Liver (tissue), 3 donors: ENCODE measurements around the gene RAD50.

Experiments
- FOXA1 ChIP-seq: IDR thresholded peaks from 2 replicates; pipeline ENCODE4 v1.6.1; 2016; ENCODE audit warnings: antibody characterized with exemption
- GABPA ChIP-seq, 2 donors: IDR thresholded peaks in 1 of 2; conservative IDR thresholded peaks in 1 of 2; 2 replicates each; pipeline ENCODE4 v1.6.1; 2016; ENCODE audit warnings: antibody characterized with exemption in 2 of 2, mild to moderate bottlenecking in 1 of 2, moderate library complexity in 1 of 2
- HNF4G ChIP-seq: IDR thresholded peaks from 2 replicates; pipeline ENCODE4 v1.6.1; 2016; ENCODE audit warnings: antibody characterized with exemption
- MAX ChIP-seq: IDR thresholded peaks from 2 replicates; pipeline ENCODE4 v1.6.1; 2016; ENCODE audit warnings: antibody characterized with exemption
- RAD21 ChIP-seq, 2 donors: IDR thresholded peaks; 2 replicates each; pipeline ENCODE4 v1.6.1; 2016; ENCODE audit warnings: antibody characterized with exemption in 2 of 2, mild to moderate bottlenecking in 2 of 2
- RXRA ChIP-seq, 2 donors: IDR thresholded peaks; 2 replicates each; pipeline ENCODE4 v1.6.1; 2017 to 2018; ENCODE audit warnings: antibody characterized with exemption in 2 of 2, mild to moderate bottlenecking in 1 of 2
- SP1 ChIP-seq: IDR thresholded peaks from 2 replicates; pipeline ENCODE4 v1.6.1; 2018; ENCODE audit warnings: antibody characterized with exemption, mild to moderate bottlenecking
- TAF1 ChIP-seq: conservative IDR thresholded peaks from 2 replicates; pipeline ENCODE4 v1.6.1; 2016; ENCODE audit warnings: antibody characterized with exemption, mild to moderate bottlenecking
- YY1 ChIP-seq: IDR thresholded peaks from 2 replicates; pipeline ENCODE4 v1.6.1; 2016; ENCODE audit warnings: antibody characterized with exemption, mild to moderate bottlenecking
- TF ChIP-seq, protein P1 (sequence below): fragments of 150-350 bp; IDR thresholded peaks from 2 replicates; pipeline ENCODE4 v1.5.1; 2017; ENCODE audit warnings: improper control_type of control experiment, low read depth, low read length; ENCODE audit not compliant: missing input control
- TF ChIP-seq, protein P2 (sequence below): IDR thresholded peaks from 2 replicates; pipeline ENCODE4 v1.6.1; 2016; ENCODE audit warnings: antibody characterized with exemption, mild to moderate bottlenecking
- TF ChIP-seq, protein P3 (sequence below): IDR thresholded peaks from 2 replicates; pipeline ENCODE4 v1.6.1; 2016; ENCODE audit warnings: antibody characterized with exemption
- donor health status: healthy.
- donor health status: healthy.

GRCh38 chr5:132677682-132678400, 121.1 kb downstream of the RAD50 start:
- no peak for TF ChIP-seq GABPA (IDR thresholded peaks at IDR 0.05 in 1 of 2, conservative IDR thresholded peaks at IDR 0.05 in 1 of 2)
- TF ChIP-seq, protein P1, sequence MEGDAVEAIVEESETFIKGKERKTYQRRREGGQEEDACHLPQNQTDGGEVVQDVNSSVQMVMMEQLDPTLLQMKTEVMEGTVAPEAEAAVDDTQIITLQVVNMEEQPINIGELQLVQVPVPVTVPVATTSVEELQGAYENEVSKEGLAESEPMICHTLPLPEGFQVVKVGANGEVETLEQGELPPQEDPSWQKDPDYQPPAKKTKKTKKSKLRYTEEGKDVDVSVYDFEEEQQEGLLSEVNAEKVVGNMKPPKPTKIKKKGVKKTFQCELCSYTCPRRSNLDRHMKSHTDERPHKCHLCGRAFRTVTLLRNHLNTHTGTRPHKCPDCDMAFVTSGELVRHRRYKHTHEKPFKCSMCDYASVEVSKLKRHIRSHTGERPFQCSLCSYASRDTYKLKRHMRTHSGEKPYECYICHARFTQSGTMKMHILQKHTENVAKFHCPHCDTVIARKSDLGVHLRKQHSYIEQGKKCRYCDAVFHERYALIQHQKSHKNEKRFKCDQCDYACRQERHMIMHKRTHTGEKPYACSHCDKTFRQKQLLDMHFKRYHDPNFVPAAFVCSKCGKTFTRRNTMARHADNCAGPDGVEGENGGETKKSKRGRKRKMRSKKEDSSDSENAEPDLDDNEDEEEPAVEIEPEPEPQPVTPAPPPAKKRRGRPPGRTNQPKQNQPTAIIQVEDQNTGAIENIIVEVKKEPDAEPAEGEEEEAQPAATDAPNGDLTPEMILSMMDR: no peak
- no peak for TF ChIP-seq TAF1
- no peak for TF ChIP-seq YY1
- TF ChIP-seq MAX: no peak
- TF ChIP-seq RXRA (IDR thresholded peaks at IDR 0.05): no peak
- TF ChIP-seq FOXA1: no peak
- no peak for TF ChIP-seq RAD21 (IDR thresholded peaks at IDR 0.05)
- TF ChIP-seq, protein P2, sequence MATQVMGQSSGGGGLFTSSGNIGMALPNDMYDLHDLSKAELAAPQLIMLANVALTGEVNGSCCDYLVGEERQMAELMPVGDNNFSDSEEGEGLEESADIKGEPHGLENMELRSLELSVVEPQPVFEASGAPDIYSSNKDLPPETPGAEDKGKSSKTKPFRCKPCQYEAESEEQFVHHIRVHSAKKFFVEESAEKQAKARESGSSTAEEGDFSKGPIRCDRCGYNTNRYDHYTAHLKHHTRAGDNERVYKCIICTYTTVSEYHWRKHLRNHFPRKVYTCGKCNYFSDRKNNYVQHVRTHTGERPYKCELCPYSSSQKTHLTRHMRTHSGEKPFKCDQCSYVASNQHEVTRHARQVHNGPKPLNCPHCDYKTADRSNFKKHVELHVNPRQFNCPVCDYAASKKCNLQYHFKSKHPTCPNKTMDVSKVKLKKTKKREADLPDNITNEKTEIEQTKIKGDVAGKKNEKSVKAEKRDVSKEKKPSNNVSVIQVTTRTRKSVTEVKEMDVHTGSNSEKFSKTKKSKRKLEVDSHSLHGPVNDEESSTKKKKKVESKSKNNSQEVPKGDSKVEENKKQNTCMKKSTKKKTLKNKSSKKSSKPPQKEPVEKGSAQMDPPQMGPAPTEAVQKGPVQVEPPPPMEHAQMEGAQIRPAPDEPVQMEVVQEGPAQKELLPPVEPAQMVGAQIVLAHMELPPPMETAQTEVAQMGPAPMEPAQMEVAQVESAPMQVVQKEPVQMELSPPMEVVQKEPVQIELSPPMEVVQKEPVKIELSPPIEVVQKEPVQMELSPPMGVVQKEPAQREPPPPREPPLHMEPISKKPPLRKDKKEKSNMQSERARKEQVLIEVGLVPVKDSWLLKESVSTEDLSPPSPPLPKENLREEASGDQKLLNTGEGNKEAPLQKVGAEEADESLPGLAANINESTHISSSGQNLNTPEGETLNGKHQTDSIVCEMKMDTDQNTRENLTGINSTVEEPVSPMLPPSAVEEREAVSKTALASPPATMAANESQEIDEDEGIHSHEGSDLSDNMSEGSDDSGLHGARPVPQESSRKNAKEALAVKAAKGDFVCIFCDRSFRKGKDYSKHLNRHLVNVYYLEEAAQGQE: no peak
- TF ChIP-seq SP1: no peak
- no peak for TF ChIP-seq HNF4G
- TF ChIP-seq, protein P3, sequence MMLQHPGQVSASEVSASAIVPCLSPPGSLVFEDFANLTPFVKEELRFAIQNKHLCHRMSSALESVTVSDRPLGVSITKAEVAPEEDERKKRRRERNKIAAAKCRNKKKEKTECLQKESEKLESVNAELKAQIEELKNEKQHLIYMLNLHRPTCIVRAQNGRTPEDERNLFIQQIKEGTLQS: no peak
